Skeletal muscle satellite cell (primary cell): ENCODE results near the gene CELF4.

Experiments
- H3K27me3 ChIP-seq: 2 replicates; pipeline ENCODE4 v1.7.0; 2013; ENCODE audit warnings: low read length; ENCODE audit not compliant: control insufficient read depth, insufficient read depth
- H3K36me3 ChIP-seq: 2 replicates; pipeline ENCODE4 v1.7.0; 2013; ENCODE audit warnings: mild to moderate bottlenecking, control low read depth, low read length; ENCODE audit not compliant: insufficient read depth
- H3K4me1 ChIP-seq: 2 replicates; pipeline ENCODE4 v1.7.0; 2013; ENCODE audit warnings: low read length; ENCODE audit not compliant: control insufficient read depth, insufficient read depth
- H3K4me2 ChIP-seq: 2 replicates; pipeline ENCODE4 v1.7.0; 2013; ENCODE audit warnings: mild to moderate bottlenecking, low read length
- H3K4me3 ChIP-seq: 2 replicates; pipeline ENCODE4 v1.7.0; 2013; ENCODE audit warnings: low read length
- H3K9ac ChIP-seq: 2 replicates; pipeline ENCODE4 v1.7.0; 2013; ENCODE audit warnings: mild to moderate bottlenecking, low read depth, low read length, moderate library complexity
- H3K9me3 ChIP-seq: replicated peaks from 2 replicates; pipeline ENCODE4 v1.7.0; 2013; ENCODE audit warnings: mild to moderate bottlenecking, control low read depth, low read length

Gene CELF4

DNA sequence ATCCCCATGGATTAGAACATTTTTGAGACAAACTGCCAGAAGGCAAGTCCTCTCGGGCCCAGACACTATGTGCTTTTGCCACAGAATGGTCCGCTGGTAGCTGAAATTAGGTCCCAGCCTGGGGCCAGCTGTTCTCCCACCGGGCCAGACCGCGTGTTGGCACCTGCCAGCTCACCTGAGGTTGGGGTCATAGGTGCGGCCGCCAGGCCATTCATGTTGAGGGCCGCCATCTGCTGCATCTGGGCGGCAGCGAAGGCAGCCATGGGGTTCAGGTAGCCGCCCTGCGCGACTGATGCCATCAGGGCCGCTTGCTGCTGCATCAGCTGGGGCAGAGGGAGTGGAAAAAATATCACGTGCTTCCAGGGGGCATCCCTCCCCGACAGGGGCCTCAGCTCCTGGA is 292.8 kb downstream of the CELF4 start:
- Histone ChIP-seq H3K4me3 (no peak overlapping the region), H3K9ac (no peak overlapping the region), H3K9me3 (no peaks in the 10 kb centered on the region), H3K4me2 (no peak overlapping the region), H3K4me1 (no peaks in the 10 kb centered on the region), H3K36me3 (no peaks in the 10 kb centered on the region), H3K27me3 (peaks cover 52% of the 10 kb centered on the region)

- Histone ChIP-seq H3K27me3 (peaks cover 46% of the 10 kb centered on the region), H3K4me3 (no peak overlapping the region), H3K4me1 (no peaks in the 10 kb centered on the region), H3K9me3 (no peaks in the 10 kb centered on the region), H3K4me2 (no peak overlapping the region), H3K9ac (no peak overlapping the region), H3K36me3 (no peaks in the 10 kb centered on the region)
These were observed 293.4 kb downstream of the CELF4 start for GRCh38 chr18:37272226-37272625.

DNA sequence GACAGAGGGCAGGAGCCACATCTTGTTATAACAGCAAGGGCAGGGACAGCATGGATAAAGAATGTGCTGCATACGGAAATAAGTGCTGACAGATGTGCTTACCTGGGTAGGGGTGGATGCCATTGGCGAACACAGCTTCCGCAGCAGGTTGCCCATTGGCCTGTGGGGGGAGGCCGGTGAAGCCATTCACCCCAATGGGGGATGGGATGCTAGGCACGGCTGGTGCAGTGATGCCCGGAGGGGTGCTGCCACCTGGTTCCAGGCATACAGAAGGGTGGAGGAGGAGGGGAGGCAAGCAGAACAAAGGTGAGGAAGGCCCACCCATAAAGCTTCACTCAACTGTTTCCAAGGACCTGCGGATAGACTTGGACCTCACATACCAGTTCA is 294.9 kb downstream of the CELF4 start:
- Histone ChIP-seq H3K9me3 (no peaks in the 10 kb centered on the region), H3K4me2 (no peak overlapping the region), H3K27me3 (peaks cover 30% of the 10 kb centered on the region), H3K4me1 (no peaks in the 10 kb centered on the region), H3K36me3 (no peaks in the 10 kb centered on the region), H3K4me3 (no peak overlapping the region), H3K9ac (no peak overlapping the region)

DNA sequence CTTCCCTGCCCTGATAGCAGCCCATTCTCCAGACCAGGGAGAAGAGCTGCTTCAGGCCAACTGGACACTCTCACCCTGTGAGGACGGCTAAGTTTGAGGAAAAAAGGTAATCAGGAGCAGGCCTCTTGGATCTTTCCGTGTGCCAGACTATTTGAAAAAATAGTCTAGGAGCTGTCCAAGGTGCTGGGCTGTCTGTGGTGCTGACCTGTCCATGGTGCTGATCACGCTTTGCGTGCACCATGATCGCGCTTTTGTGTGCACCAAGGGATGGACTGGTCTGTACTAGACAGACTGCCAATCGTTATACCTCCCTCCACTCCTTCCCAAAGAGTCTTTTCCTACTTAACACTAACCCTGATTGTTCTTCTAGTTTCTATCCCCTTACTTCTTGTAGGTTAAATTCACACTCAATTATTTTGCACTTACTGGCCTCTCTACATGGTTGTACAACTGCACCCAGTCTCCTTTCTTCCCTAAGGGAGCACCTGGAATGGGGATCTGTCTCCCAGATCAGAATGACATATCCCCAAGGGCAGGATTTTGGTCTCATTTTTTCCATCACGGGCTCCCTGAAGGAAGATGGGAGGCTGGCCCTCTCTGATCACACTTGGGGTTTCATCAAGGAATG is 295.4 kb downstream of the CELF4 start:
- Histone ChIP-seq H3K4me3 (no peak overlapping the region), H3K4me2 (no peak overlapping the region), H3K36me3 (no peaks in the 10 kb centered on the region), H3K9me3 (no peaks in the 10 kb centered on the region), H3K27me3 (peaks cover 26% of the 10 kb centered on the region), H3K9ac (no peak overlapping the region), H3K4me1 (no peaks in the 10 kb centered on the region)

- H3K4me2 ChIP-seq = no peak overlapping the region
- no peak overlapping the region for H3K9ac ChIP-seq
- H3K27me3 ChIP-seq = no peaks in the 10 kb centered on the region
- no peaks in the 10 kb centered on the region for H3K9me3 ChIP-seq
- H3K4me1 ChIP-seq = no peaks in the 10 kb centered on the region
- no peaks in the 10 kb centered on the region for H3K36me3 ChIP-seq
- no peak overlapping the region for H3K4me3 ChIP-seq
These were observed 299.3 kb downstream of the CELF4 start for GRCh38 chr18:37266290-37266689.

GRCh38 chr18:37265382-37265781 is 300.2 kb downstream of the CELF4 start:
- H3K4me3 ChIP-seq = no peak overlapping the region
- peaks cover 5% of the 10 kb centered on the region for H3K27me3 ChIP-seq
- no peaks in the 10 kb centered on the region for H3K36me3 ChIP-seq
- H3K4me1 ChIP-seq = no peaks in the 10 kb centered on the region
- no peaks in the 10 kb centered on the region for H3K9me3 ChIP-seq
- no peak overlapping the region for H3K9ac ChIP-seq
- no peak overlapping the region for H3K4me2 ChIP-seq

DNA sequence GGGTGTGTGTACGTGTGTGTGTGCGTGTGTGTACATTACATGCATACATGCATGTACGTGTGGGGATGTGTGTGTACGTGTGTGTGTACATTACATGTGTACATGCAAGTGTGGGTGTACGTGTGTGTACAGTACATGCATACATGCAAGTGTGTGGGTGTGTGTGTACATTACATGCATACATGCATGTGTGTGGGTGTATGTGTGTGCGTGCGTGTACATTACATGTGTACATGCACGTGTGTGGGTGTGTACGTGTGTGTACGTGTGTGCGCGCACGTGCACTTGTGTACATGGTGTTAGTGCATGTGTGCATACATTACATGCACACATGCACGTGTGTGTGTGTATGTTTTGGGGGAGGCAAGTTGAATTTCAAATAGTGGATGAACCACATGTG is 300.6 kb downstream of the CELF4 start:
- Histone ChIP-seq H3K4me2 (no peak overlapping the region), H3K9ac (no peak overlapping the region), H3K9me3 (no peaks in the 10 kb centered on the region), H3K36me3 (no peaks in the 10 kb centered on the region), H3K27me3 (peaks cover 9% of the 10 kb centered on the region), H3K4me3 (no peak overlapping the region), H3K4me1 (no peaks in the 10 kb centered on the region)

GRCh38 chr18:37261988-37262387 is 303.6 kb downstream of the CELF4 start:
- Histone ChIP-seq H3K9ac (no peak overlapping the region), H3K4me2 (no peak overlapping the region), H3K9me3 (no peaks in the 10 kb centered on the region), H3K27me3 (peaks cover 27% of the 10 kb centered on the region), H3K4me1 (no peaks in the 10 kb centered on the region), H3K4me3 (no peak overlapping the region), H3K36me3 (no peaks in the 10 kb centered on the region)

DNA sequence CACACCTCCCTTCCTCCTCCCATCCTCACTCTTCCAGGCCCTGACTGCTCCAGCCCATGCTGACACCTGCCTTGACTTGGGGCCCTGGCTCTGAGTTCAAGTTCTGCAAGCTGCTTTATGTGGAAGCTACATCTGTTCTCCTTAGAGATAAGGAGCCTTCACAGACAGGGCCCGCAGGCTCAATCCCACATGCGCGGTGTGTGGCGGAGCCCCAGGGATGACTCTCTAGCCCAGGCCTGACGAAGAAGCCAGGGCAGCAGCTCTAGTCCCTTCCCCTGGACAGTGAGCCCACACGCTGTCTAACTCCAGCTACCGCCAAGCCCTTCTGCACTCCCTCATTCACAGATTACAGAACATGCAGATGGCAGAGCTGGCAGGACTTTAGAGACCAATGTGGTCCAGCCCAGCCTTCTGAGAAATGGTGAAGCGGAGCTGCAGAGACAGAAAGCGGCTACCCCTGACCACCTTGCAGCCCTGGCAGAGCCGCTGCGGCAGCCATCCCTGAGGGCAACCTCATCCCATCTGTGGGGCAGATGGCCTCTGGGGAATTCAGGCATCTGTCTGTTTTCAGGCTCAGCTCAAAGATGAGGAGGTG is 304.3 kb downstream of the CELF4 start:
- no peaks in the 10 kb centered on the region for H3K4me1 ChIP-seq
- H3K36me3 ChIP-seq = no peaks in the 10 kb centered on the region
- H3K4me3 ChIP-seq = no peak overlapping the region
- H3K4me2 ChIP-seq = no peak overlapping the region
- H3K27me3 ChIP-seq = peaks cover 29% of the 10 kb centered on the region
- no peaks in the 10 kb centered on the region for H3K9me3 ChIP-seq
- H3K9ac ChIP-seq = no peak overlapping the region

DNA sequence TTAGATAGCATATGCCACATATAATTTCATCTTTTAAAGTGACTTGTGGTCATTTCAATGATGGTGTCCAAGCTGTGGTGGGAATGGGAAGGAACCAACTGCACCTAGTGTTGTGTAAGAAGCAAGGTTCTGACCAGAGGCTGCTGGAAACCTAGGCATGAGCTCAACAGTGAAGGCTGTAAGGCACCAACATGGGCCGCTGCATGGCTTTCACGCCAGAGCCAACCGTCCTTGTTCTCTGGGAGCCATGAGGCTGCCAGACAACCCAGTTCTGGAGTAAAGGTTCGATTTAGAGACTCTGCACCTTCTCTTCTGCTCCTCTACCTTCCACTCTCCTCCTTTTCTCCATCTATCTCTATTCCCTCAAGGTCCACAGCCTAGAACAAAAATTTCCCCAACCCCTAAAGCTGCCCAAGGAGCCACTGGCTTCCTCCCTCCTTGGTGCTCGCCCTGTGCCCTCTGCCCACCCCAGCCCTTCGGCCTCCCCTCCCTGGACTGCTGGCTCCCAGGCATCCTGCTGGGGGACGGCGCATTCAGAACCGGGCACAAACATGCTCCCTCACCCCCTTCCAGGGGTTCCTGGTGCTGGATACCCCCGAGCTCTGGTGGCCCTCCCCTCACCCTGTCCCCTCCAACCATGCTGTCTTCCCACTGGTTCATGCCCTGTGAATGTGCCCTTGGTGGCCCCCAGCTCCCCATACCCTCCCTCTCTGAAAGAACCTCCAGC is 305.1 kb downstream of the CELF4 start:
- H3K4me2 ChIP-seq = no peak overlapping the region
- no peak overlapping the region for H3K9ac ChIP-seq
- peaks cover 38% of the 10 kb centered on the region for H3K27me3 ChIP-seq
- H3K4me3 ChIP-seq = no peak overlapping the region
- H3K4me1 ChIP-seq = no peaks in the 10 kb centered on the region
- H3K36me3 ChIP-seq = no peaks in the 10 kb centered on the region
- H3K9me3 ChIP-seq = no peaks in the 10 kb centered on the region

GRCh38 chr18:37259711-37260110 is 305.9 kb downstream of the CELF4 start:
- Histone ChIP-seq H3K9me3 (no peaks in the 10 kb centered on the region), H3K4me3 (no peak overlapping the region), H3K36me3 (no peaks in the 10 kb centered on the region), H3K4me1 (no peaks in the 10 kb centered on the region), H3K9ac (no peak overlapping the region), H3K4me2 (no peak overlapping the region), H3K27me3 (peaks cover 46% of the 10 kb centered on the region)

DNA sequence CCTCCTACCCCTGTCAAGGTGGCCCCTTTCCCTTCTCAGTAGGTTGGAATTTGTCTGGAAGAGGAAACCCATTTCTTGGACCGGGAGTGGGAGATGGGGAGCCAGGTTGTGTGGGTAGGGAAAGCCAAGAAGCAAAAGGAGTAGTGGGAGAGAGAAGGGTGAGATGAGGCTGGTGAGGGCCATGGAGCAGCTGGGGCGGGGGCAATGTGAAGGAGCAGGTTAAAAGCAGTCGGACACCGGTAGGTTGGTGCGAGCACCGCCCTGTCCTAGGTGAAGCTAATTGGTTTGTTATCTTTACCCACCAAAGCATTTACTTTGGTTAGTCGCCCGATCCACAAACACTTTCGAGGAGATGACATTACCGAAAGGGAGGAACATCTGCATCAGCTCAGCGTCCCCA is 306.8 kb downstream of the CELF4 start:
- no peak overlapping the region for H3K9ac ChIP-seq
- H3K4me1 ChIP-seq = no peaks in the 10 kb centered on the region
- H3K4me2 ChIP-seq = no peak overlapping the region
- peaks cover 50% of the 10 kb centered on the region for H3K27me3 ChIP-seq
- H3K9me3 ChIP-seq = no peaks in the 10 kb centered on the region
- no peaks in the 10 kb centered on the region for H3K36me3 ChIP-seq
- H3K4me3 ChIP-seq = no peak overlapping the region
